Tibial artery (tissue), 4 donors: ENCODE results near the gene GRIP1.
A peak's percentile ranks its signal among the peaks of the same experiment; 100 is the strongest.

ENCODE experiments used
- DNase-seq, 2 donors: peaks; one replicate each; pipeline ENCODE4 v3.0.0-alpha.2; 2019
- H3K27ac ChIP-seq, 2 donors: fragments of 200-600 bp; sonication (generic) in 1 of 2; 1 replicate in 1 of 2; 2 replicates in 1 of 2; pipeline ENCODE4 v1.5.1; 2018 to 2019; ENCODE audit warnings: mild to moderate bottlenecking in 1 of 2
- H3K27me3 ChIP-seq, 2 donors: fragments of 200-600 bp; sonication (generic) in 1 of 2; one replicate each; pipeline versions ENCODE4 v1.5.1 to v1.6.0; 2016 to 2019
- H3K36me3 ChIP-seq, 3 donors: fragments of 200-600 bp; sonication (generic) in 2 of 3; one replicate each; pipeline ENCODE4 v1.5.1; 2016 to 2019; ENCODE audit warnings: mild to moderate bottlenecking in 2 of 3
- H3K4me1 ChIP-seq, 4 donors: fragments of 200-600 bp; sonication (generic) in 2 of 4; 1 replicate in 3 of 4; 2 replicates in 1 of 4; pipeline ENCODE4 v1.5.1; 2016 to 2019
- H3K4me3 ChIP-seq, 2 donors: fragments of 200-600 bp; sonication (generic) in 1 of 2; 1 replicate in 1 of 2; 2 replicates in 1 of 2; pipeline ENCODE4 v1.5.1; 2018 to 2019; ENCODE audit warnings: mild to moderate bottlenecking in 2 of 2
- H3K9me3 ChIP-seq, 3 donors: fragments of 200-600 bp; sonication (generic) in 1 of 3; one replicate each; pipeline ENCODE4 v1.5.1; 2016 to 2019
- CTCF ChIP-seq, 2 experiments: fragments of 200-600 bp in 1 of 2; fragments of 450-650 bp in 1 of 2; IDR thresholded peaks; one replicate each; pipeline ENCODE4 v1.5.1; 2017 to 2019; ENCODE audit warnings: antibody characterized with exemption in 2 of 2, mild to moderate bottlenecking in 1 of 2, moderate library complexity in 1 of 2
- intact Hi-C: fragments of 100-400 bp; cut with DNase I; formaldehyde crosslinking; loops from one replicate; pipeline ENCODE4 v1.15.0; 2023; ENCODE audit warnings: low total_unique reads

Gene GRIP1

GRCh38 chr12:66709893-66710292 is 31.0 kb upstream of the GRIP1 start:
- H3K36me3 ChIP-seq: no peaks in the 10 kb centered on the region
- H3K27me3 ChIP-seq: no peaks in the 10 kb centered on the region
- no peak overlapping the region for H3K4me3 ChIP-seq
- no peak for TF ChIP-seq CTCF (IDR thresholded peaks at IDR 0.05)
- no peak for DNase-seq
- H3K4me1 ChIP-seq: no peaks in the 10 kb centered on the region
- intact Hi-C loops: no loop called here
- H3K9me3 ChIP-seq: no peaks in the 10 kb centered on the region
- no peak overlapping the region for H3K27ac ChIP-seq

DNA sequence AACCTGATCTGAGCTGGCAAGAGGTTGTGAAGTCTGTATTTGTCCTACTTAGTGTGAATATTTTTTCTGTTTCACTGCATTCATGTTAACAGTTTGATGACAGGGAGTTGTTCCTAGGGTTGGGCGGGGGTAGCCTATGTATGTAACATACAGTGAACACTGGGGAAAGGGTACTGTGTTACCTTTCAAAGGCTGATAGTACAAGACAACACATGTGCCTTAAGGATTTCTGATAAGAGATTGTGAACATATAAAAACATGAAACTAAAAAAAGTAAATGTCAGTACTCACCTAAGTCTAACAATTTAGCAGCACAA is 30.5 kb upstream of the GRIP1 start:
- no peak for DNase-seq
- TF ChIP-seq CTCF (IDR thresholded peaks at IDR 0.05): no peak
- Histone ChIP-seq H3K27me3 (no peaks in the 10 kb centered on the region), H3K9me3 (no peaks in the 10 kb centered on the region), H3K4me1 (no peaks in the 10 kb centered on the region), H3K4me3 (no peak overlapping the region), H3K36me3 (no peaks in the 10 kb centered on the region), H3K27ac (no peak overlapping the region)
- intact Hi-C loops: no loop called here

- H3K36me3 ChIP-seq: no peaks in the 10 kb centered on the region
- no peak overlapping the region for H3K27ac ChIP-seq
- H3K4me3 ChIP-seq: no peak overlapping the region
- intact Hi-C loops: no loop called here
- H3K4me1 ChIP-seq: no peaks in the 10 kb centered on the region
- DNase-seq: no peak
- no peaks in the 10 kb centered on the region for H3K9me3 ChIP-seq
- H3K27me3 ChIP-seq: no peaks in the 10 kb centered on the region
- peak; percentile 17 to 19 for TF ChIP-seq CTCF (IDR thresholded peaks at IDR 0.05)
Observed at GRCh38 chr12:66708704-66709456, 30.0 kb upstream of the GRIP1 start.

GRCh38 chr12:66707002-66707697 is 28.3 kb upstream of the GRIP1 start:
- intact Hi-C loops: no loop called here
- H3K36me3 ChIP-seq: no peaks in the 10 kb centered on the region
- no peaks in the 10 kb centered on the region for H3K4me1 ChIP-seq
- no peak for DNase-seq
- no peak overlapping the region for H3K4me3 ChIP-seq
- no peaks in the 10 kb centered on the region for H3K9me3 ChIP-seq
- no peaks in the 10 kb centered on the region for H3K27me3 ChIP-seq
- no peak for TF ChIP-seq CTCF (IDR thresholded peaks at IDR 0.05)
- H3K27ac ChIP-seq: no peak overlapping the region

DNA sequence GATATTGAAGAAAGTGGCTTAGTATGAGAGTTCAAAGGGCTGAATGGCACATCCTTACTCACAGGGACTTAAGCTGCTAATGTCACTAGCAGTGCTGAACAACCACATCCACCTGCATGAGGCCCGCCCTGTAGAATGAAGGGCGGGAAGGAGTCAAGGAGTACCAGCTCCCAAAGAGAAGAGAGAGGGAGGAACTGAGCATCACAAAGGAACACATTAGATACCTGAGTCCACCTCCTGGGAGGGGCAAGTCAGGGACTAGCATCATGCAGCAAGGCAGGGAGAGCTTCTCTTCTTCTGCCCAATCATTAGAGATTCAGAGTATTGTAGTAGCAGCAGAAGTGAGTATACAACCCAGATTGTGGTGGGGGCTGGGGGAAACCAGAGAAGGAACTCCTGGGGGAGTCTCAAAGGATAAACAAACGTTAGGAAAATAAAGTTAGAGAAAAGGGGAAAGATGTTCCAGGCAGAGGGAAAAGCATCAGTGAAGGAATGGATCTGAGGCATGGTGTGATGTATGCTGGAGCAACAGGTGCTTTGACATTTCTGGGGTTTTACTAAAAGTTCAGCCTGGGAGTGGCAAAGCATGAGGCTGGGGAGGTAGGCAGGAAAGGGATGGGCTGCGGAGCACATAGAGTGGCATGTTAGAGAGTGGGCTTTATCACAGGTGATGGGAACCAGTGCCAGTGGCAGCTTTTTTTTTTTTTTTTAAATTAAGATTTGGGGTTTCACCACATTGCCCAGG is 21.0 kb upstream of the GRIP1 start:
- H3K4me3 ChIP-seq: no peak overlapping the region
- H3K9me3 ChIP-seq: no peaks in the 10 kb centered on the region
- DNase-seq: no peak
- intact Hi-C loops: loop anchor here (5.0 kb wide), 1 partner anchor 428 kb away; no protein-coding TSS in a partner anchor
- no peaks in the 10 kb centered on the region for H3K4me1 ChIP-seq
- peaks cover 0 to 10% of the 10 kb centered on the region in 2 donors for H3K27me3 ChIP-seq
- no peaks in the 10 kb centered on the region for H3K36me3 ChIP-seq
- H3K27ac ChIP-seq: no peak overlapping the region
- no peak for TF ChIP-seq CTCF (IDR thresholded peaks at IDR 0.05)
